B cell (primary cell): ENCODE results near the gene RIPK3.

Source experiments
- EZH2 ChIP-seq: IDR thresholded peaks from 2 replicates; pipeline ENCODE4 v1.6.1; 2012; ENCODE audit warnings: borderline replicate concordance, low read depth, mild to moderate bottlenecking, moderate library complexity, low read length; ENCODE audit not compliant: insufficient read depth, poor library complexity, severe bottlenecking
- TF ChIP-seq, protein P1 (sequence below): fragments of 200-600 bp; IDR thresholded peaks from one replicate; pipeline ENCODE4 v1.8.0; 2022; ENCODE audit warnings: antibody characterized with exemption, mild to moderate bottlenecking

DNA sequence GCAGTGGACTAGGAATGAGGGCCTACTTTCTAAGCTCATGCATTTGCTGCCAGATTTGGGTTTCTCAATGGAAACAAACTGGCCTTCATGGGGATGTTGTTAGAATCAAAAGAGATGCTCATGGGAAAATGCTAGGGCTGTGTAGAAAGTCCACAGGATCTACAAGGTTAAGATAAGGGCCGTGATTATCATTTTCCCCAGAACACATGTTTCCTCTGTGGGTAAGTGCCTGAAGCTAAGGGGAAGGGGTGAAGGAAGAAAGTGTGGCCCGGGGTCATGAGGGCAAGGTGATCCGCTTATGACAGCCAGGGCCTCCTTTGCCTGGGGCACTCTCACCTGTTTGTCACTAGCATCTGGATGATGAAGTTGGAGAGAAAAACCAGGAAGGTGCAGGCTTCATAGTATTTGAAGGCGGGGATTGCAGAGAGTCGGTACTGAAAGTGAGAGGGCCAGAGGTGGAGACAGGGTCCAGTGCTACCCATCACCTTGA lies 14.7 kb downstream of the RIPK3 start:
- TF ChIP-seq, protein P1, sequence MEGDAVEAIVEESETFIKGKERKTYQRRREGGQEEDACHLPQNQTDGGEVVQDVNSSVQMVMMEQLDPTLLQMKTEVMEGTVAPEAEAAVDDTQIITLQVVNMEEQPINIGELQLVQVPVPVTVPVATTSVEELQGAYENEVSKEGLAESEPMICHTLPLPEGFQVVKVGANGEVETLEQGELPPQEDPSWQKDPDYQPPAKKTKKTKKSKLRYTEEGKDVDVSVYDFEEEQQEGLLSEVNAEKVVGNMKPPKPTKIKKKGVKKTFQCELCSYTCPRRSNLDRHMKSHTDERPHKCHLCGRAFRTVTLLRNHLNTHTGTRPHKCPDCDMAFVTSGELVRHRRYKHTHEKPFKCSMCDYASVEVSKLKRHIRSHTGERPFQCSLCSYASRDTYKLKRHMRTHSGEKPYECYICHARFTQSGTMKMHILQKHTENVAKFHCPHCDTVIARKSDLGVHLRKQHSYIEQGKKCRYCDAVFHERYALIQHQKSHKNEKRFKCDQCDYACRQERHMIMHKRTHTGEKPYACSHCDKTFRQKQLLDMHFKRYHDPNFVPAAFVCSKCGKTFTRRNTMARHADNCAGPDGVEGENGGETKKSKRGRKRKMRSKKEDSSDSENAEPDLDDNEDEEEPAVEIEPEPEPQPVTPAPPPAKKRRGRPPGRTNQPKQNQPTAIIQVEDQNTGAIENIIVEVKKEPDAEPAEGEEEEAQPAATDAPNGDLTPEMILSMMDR: no peak
- no peak for TF ChIP-seq EZH2
